Ovary (tissue), 3 donors: Measurements from ENCODE around the gene ARHGAP27.
"Not testable (repeated sequence)": the region's sequence is repeated elsewhere in the genome, so short reads cannot be mapped to it uniquely, and the experiment has no call there.

Source experiments
- EP300 ChIP-seq: sonication (generic); formaldehyde crosslinking; IDR thresholded peaks from one replicate; pipeline ENCODE4 v1.6.1; 2017; ENCODE audit warnings: antibody characterized with exemption
- POLR2A ChIP-seq: fragments of 450-650 bp; IDR thresholded peaks from one replicate; pipeline ENCODE4 v1.6.1; 2017; ENCODE audit warnings: antibody characterized with exemption, mild to moderate bottlenecking, moderate library complexity
- TF ChIP-seq, protein P1 (sequence below), 3 donors: fragments of 450-650 bp in 2 of 3; fragments of 200-600 bp in 1 of 3; IDR thresholded peaks; one replicate each; pipeline versions ENCODE4 v1.5.1 to v1.8.0; 2016 to 2022; ENCODE audit warnings: antibody characterized with exemption in 3 of 3, mild to moderate bottlenecking in 1 of 3
- donor health status: DM: no; HTN: no; CAD: no.

DNA sequence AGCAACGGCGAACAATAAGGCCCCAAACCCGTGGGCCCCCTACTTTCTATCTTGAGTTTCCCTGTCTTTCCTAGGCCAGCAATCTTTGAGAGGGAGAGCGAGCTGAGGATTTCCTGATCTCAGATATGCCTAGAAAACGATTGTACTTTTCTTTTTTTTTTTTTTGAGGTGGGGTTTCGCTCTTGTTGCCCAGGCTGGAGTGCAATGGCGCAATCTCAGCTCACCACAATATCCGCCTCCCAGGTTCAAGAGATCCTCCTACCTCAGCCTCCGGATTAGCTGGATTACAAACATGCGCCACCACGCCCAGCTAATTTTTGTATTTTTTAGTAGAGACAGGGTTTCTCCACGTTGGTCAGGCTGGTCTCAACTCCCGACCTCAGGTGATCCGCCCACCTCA is 15.0 kb upstream of the ARHGAP27 start:
- TF ChIP-seq, protein P1, sequence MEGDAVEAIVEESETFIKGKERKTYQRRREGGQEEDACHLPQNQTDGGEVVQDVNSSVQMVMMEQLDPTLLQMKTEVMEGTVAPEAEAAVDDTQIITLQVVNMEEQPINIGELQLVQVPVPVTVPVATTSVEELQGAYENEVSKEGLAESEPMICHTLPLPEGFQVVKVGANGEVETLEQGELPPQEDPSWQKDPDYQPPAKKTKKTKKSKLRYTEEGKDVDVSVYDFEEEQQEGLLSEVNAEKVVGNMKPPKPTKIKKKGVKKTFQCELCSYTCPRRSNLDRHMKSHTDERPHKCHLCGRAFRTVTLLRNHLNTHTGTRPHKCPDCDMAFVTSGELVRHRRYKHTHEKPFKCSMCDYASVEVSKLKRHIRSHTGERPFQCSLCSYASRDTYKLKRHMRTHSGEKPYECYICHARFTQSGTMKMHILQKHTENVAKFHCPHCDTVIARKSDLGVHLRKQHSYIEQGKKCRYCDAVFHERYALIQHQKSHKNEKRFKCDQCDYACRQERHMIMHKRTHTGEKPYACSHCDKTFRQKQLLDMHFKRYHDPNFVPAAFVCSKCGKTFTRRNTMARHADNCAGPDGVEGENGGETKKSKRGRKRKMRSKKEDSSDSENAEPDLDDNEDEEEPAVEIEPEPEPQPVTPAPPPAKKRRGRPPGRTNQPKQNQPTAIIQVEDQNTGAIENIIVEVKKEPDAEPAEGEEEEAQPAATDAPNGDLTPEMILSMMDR (IDR thresholded peaks at IDR 0.05) = not testable (repeated sequence)
- not testable (repeated sequence) for TF ChIP-seq POLR2A, EP300
